Large intestine (tissue), 12 donors: ENCODE results near the gene P4HA3. TPM values are rescaled to one million over a fixed set of nuclear protein-coding genes. Genes with fewer than 3 reads are reported as not detected.

ENCODE experiments used
- DNase-seq, 2 donors: peaks; one replicate each; pipeline versions ENCODE4 v3.0.0 to v3.0.0-alpha.2; 2013
- H3K27ac ChIP-seq: one replicate; pipeline ENCODE4 v1.5.1; 2013; ENCODE audit warnings: low read length
- H3K27me3 ChIP-seq: 2 replicates; pipeline ENCODE4 v1.6.1; 2013; ENCODE audit warnings: low read length; ENCODE audit not compliant: control insufficient read depth, insufficient read depth
- H3K36me3 ChIP-seq: 2 replicates; pipeline ENCODE4 v1.6.1; 2013; ENCODE audit warnings: low read length; ENCODE audit not compliant: control insufficient read depth, insufficient read depth
- H3K4me1 ChIP-seq: one replicate; pipeline ENCODE4 v1.6.1; 2013; ENCODE audit warnings: low read length; ENCODE audit not compliant: control insufficient read depth, insufficient read depth
- H3K4me3 ChIP-seq: one replicate; pipeline ENCODE4 v1.5.1; 2013; ENCODE audit warnings: low read length
- H3K9me3 ChIP-seq: one replicate; pipeline ENCODE4 v1.6.1; 2013; ENCODE audit warnings: mild to moderate bottlenecking, low read depth, low read length, moderate library complexity; ENCODE audit not compliant: control insufficient read depth
- WGBS: methylation state at CpG from one replicate; pipeline ENCODE4 v1.1.5; 2013; ENCODE audit warnings: low lambda C conversion rate; ENCODE audit not compliant: insufficient coverage; 5-methylcytosine and 5-hydroxymethylcytosine counted together
- long read RNA-seq, 11 donors: transcript quantifications; one replicate each; lab custom pipeline, GENCODE V29; 2026
- polyA plus RNA-seq: library from polyadenylated mRNA; unstranded; fragments of 120-200 nt; gene quantifications from one replicate; pipeline ENCODE4 v1.2.1, GENCODE V29; 2013

Gene P4HA3
- polyA plus RNA-seq: 1.3 TPM
- long read RNA-seq, donor 1: 0 reads
- long read RNA-seq, donor 2: 0 reads
- long read RNA-seq, donor 3: 0 reads
- long read RNA-seq, donor 4: 0 reads
- long read RNA-seq, donor 5: 0 reads
- long read RNA-seq, donor 6: 0 reads
- long read RNA-seq, donor 7: 0 reads
- long read RNA-seq, donor 8, partial matches to known transcripts: 0 of 13 reads
- long read RNA-seq, donor 8, other reads (novel, unspliced or antisense): 13 of 13 reads
- long read RNA-seq, donor 9: 0 reads
- long read RNA-seq, donor 10: 0 reads
- long read RNA-seq, donor 11: 0 reads

DNA sequence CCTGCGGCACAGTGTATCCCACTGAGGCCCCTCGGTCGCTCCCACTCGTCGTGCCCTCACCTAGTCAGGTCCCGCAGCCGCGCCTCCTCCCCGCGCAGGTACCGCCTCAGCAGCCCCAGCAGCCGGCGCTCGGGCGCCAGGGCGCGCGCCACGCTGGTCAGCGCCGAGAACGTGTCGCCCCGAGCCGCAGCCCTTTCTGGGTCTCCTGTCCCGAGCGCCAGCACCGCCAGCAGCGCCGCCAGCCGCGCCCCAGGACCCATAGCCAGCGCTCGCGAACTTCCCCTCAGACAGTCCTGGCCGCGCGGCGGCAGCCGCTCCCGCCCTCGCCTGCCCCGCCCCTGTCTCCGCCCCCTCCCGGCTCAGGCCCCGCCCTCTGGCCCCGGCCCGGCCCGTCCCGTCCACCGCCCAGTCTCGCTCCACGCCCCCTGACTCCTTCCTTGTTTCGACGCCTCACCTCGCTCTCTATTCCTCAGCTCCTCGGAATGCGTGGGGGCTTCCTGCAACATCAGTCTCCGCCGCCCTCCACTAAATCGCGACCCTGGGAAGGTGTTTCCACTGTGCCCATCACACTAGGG, at the start of gene P4HA3:
P4HA3 (minus strand) TSS at position 289 of the 575 bp plus-strand sequence; CDS start at position 260, 29 bp downstream.
- Histone ChIP-seq H3K27me3 (peaks cover 37% of the 10 kb centered on the region), H3K36me3 (no peaks in the 10 kb centered on the region), H3K4me1 (peaks cover 8% of the 10 kb centered on the region), H3K27ac (no peak within 1 kb of the TSS), H3K9me3 (peaks cover 2% of the 10 kb centered on the region), H3K4me3 (peak within 1 kb of the TSS; percentile 30)
- peak; percentile 23 to 55 for DNase-seq
- WGBS: no CpG with 5 or more reads among the region's 62 CpGs

DNA sequence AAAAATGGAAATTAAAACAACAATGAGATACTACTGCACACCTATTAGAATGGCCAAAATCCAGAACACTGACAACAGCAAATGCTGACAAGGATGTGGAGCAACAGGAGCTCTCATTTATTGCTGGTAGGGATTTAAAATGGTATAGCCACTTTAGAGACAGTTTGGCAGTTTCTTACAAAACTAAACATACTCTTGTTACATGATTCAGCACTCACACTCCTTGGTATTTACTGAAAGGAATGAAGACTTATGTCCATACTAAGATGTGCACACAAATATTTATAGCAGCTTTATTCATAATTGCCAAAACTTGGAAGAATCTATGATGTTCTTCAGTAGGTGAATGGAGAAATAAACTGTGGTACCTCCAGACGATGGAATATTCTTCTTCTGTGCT, 46.0 kb upstream of the P4HA3 start:
- DNase-seq: no peak
- Histone ChIP-seq H3K9me3 (peaks cover 12% of the 10 kb centered on the region), H3K4me1 (no peaks in the 10 kb centered on the region), H3K27ac (no peak overlapping the region), H3K4me3 (no peak overlapping the region), H3K36me3 (no peaks in the 10 kb centered on the region), H3K27me3 (no peaks in the 10 kb centered on the region)
- WGBS: 83% methylated on average over 1 of the region's 1 CpG

DNA sequence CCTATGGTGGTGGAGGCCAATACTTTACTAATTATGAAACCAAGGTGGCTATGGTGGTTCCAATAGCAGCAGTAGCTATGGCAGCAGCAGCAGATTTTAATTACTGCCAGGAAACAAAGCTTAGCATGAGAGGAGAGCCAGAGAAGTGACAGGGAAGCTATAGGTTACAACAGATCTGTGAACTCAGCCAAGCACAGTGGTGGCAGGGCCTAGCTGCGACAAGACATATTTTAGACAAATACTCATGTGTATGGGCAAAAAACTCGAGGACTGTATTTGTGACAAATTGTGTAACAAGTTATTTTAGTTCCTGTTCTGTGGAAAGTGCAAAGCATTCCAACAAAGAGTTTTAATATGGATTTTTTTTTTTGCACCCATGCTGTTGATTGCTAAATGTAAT, 44.2 kb upstream of the P4HA3 start:
- Histone ChIP-seq H3K9me3 (peaks cover 8% of the 10 kb centered on the region), H3K27ac (no peak overlapping the region), H3K27me3 (no peaks in the 10 kb centered on the region), H3K36me3 (no peaks in the 10 kb centered on the region), H3K4me3 (no peak overlapping the region), H3K4me1 (no peaks in the 10 kb centered on the region)
- 100% methylated on average over 1 of the region's 2 CpGs for WGBS
- DNase-seq: no peak

DNA sequence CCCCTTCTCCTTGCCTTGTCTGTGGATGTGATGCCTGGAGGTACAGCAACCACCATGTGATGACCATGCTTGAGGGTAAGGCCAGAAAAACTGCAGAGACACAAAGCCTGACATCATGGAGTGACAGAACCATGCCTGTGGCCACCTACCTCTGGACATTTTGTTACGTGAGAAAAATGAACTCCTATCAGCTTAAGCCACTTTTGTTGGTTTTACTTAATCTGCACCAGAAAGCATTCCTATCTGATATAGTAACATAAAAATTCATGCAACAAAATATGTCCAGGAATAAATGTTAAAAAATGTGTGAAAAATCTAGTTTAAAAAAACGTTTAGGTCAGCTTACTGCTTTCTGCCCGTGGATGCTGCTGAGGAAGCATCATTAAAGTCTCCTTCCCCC, 42.6 kb upstream of the P4HA3 start:
- H3K27me3 ChIP-seq: no peaks in the 10 kb centered on the region
- H3K4me3 ChIP-seq: no peak overlapping the region
- WGBS: no CpG with 5 or more reads among the region's 3 CpGs
- no peaks in the 10 kb centered on the region for H3K4me1 ChIP-seq
- no peaks in the 10 kb centered on the region for H3K36me3 ChIP-seq
- no peak for DNase-seq
- no peak overlapping the region for H3K27ac ChIP-seq
- no peaks in the 10 kb centered on the region for H3K9me3 ChIP-seq

DNA sequence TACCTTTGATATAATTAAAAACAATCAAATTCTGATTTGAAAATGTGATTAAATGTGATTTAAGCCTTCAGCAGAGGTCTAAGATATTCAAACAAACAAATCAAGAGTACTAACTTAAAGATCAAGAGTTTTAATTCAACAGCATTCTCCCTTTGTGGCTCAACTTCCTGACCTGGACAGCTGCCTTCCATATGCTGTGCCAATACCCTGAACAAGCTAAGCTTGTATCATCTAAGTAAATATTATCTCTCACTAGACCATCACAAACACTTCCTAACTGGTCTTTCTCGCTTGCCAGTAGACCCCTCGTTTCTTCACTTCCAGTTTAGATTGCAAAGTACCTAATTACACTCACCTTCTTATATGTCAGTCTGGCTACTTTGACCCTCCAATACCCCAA, 35.9 kb upstream of the P4HA3 start:
- no CpG with 5 or more reads among the region's 2 CpGs for WGBS
- no peak for DNase-seq
- Histone ChIP-seq H3K4me1 (no peaks in the 10 kb centered on the region), H3K27me3 (no peaks in the 10 kb centered on the region), H3K27ac (no peak overlapping the region), H3K9me3 (no peaks in the 10 kb centered on the region), H3K36me3 (no peaks in the 10 kb centered on the region), H3K4me3 (no peak overlapping the region)

DNA sequence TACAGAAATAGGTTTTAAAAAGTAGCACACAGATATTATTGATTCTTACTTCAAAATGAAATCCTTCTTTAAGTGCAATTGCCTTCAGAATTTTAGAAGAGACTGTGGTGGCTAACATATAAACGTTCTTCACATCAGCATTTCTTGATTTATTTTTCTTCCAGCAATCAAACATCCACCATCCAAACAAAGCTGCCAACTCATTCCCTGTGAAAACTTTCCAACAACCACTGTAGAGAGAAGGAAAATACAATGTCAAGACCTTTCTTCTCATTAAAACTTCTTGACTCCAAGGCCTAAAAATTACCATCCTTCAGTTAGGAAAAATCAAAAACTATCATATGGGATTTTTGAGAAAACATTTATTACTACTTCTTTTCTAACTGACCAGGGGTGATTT, 34.0 kb upstream of the P4HA3 start:
- Histone ChIP-seq H3K27me3 (no peaks in the 10 kb centered on the region), H3K9me3 (no peaks in the 10 kb centered on the region), H3K4me3 (no peak overlapping the region), H3K4me1 (no peaks in the 10 kb centered on the region), H3K27ac (no peak overlapping the region), H3K36me3 (no peaks in the 10 kb centered on the region)
- DNase-seq: no peak
- 80% methylated on average over 1 of the region's 1 CpG for WGBS

DNA sequence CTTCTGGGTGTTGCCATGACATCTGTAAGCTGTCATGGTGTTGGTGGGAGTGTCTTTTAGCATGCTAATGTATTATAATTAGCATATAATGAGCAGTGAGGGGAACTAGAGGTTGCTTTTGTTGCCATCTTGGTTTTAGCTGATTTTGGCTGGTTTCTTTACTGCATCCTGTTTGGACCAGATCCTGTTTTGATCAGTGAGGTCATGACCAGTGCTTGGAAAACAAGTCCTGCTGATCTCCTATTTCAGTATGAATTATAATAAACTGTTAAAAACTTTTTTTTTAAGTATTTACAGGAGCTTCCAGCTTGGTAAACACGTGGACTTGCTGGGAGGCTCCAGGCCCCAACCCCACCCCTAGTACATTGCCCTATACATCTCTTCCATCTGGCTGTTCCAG, 30.5 kb upstream of the P4HA3 start:
- no peaks in the 10 kb centered on the region for H3K9me3 ChIP-seq
- H3K27ac ChIP-seq: no peak overlapping the region
- no peaks in the 10 kb centered on the region for H3K27me3 ChIP-seq
- H3K4me3 ChIP-seq: no peak overlapping the region
- H3K36me3 ChIP-seq: no peaks in the 10 kb centered on the region
- no CpG with 5 or more reads among the region's 1 CpG for WGBS
- DNase-seq: no peak
- no peaks in the 10 kb centered on the region for H3K4me1 ChIP-seq

DNA sequence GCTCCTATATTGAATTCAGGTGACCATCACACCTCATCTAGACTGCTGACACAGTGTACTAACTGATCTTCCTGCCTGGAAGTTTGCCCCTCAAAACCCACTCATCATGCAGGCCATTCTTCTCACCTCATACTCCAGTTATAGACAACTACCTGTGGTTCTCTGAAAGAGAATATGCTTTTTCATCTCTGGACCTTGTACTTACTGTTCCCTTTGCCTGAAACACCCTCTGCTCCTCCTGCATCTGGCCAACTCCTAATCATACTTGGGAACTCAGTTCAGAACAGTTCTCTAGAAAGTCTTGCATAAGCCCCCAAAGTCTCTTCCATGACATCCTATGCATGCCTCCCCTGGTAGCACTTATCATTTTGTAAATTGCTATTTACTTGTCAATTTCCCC, 28.2 kb upstream of the P4HA3 start:
- Histone ChIP-seq H3K9me3 (no peaks in the 10 kb centered on the region), H3K4me3 (no peak overlapping the region), H3K36me3 (no peaks in the 10 kb centered on the region), H3K27ac (no peak overlapping the region), H3K4me1 (no peaks in the 10 kb centered on the region), H3K27me3 (no peaks in the 10 kb centered on the region)
- DNase-seq: no peak

DNA sequence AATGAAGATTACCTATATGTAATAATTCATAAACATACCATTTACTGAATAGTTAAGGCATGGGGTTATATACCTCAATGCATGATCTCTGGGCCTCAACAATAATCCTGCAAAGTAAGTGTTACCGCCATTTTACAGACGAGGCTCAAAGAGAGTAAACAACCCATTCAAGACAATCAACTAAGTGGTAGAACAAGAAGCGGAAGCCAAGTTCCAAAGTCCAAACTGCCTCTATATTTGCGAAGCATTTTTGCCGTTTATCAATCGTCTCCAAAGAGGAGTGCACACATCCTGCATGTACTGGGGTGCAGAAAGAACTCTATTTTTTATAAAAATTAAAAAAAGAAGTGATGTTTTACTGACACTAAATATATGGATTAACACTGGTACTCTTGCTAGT, 27.5 kb upstream of the P4HA3 start:
- Histone ChIP-seq H3K9me3 (no peaks in the 10 kb centered on the region), H3K27ac (no peak overlapping the region), H3K4me1 (no peaks in the 10 kb centered on the region), H3K36me3 (no peaks in the 10 kb centered on the region), H3K27me3 (no peaks in the 10 kb centered on the region), H3K4me3 (no peak overlapping the region)
- DNase-seq: peak; percentile 16 to 62
- WGBS: 0% methylated on average over 1 of the region's 6 CpGs

DNA sequence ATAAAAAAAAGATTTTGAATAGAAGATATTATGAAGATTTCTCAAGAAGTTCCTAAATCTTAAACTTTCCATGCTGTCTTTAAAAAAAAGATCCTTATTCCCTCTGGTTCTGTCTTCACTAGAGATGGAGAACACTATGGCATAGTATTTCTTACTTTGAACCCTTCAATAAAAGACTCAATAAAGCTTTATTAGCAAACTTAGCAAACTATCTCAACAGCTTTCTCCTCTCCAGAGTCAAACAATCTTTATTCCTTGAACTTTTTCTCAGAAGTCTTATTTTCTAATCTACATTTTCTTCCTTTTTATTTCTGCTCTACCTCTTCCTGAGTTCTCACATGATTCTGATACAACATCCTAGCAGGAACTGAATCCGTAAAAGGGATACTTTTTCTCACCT, 21.8 kb upstream of the P4HA3 start:
- no CpG with 5 or more reads among the region's 1 CpG for WGBS
- DNase-seq: no peak
- no peaks in the 10 kb centered on the region for H3K36me3 ChIP-seq
- H3K4me3 ChIP-seq: no peak overlapping the region
- no peaks in the 10 kb centered on the region for H3K27me3 ChIP-seq
- H3K27ac ChIP-seq: no peak overlapping the region
- no peaks in the 10 kb centered on the region for H3K4me1 ChIP-seq
- peaks cover 2% of the 10 kb centered on the region for H3K9me3 ChIP-seq

DNA sequence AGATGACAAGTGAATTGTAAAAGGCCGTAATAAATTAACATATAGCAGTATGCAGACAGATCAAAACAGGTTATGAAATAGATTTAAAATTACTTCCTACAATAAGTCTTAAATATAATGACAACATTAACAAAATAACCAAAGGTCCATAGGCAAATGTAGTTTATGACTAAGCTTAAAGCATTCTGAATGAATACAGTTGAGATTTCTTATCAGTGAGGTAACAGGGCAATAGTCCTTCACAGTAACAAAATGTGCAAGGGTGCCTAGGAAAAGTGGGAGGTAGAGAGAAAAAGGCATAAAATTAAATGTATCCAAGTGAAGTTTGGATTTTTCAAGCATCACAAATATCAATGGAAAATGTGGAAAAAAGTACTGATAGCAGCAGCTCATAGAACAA, 20.9 kb upstream of the P4HA3 start:
- H3K27ac ChIP-seq: no peak overlapping the region
- H3K4me1 ChIP-seq: no peaks in the 10 kb centered on the region
- no peak overlapping the region for H3K4me3 ChIP-seq
- no peaks in the 10 kb centered on the region for H3K36me3 ChIP-seq
- DNase-seq: peak in 1 of 2 donors; percentile 47
- H3K27me3 ChIP-seq: no peaks in the 10 kb centered on the region
- 63% methylated on average over 1 of the region's 1 CpG for WGBS
- H3K9me3 ChIP-seq: peaks cover 9% of the 10 kb centered on the region
